PC-3 (cell line): ENCODE results near the gene GTF2E1.

ENCODE experiments used
- EZH2 ChIP-seq: fragments of 300-600 bp; sonication (generic); IDR thresholded peaks from one replicate; pipeline ENCODE4 v1.6.1; 2017; ENCODE audit warnings: antibody characterized with exemption, mild to moderate bottlenecking, low read length; ENCODE audit not compliant: unreplicated experiment
- EZH2phosphoT487 ChIP-seq: fragments of 300-600 bp; sonication (generic); IDR thresholded peaks from 2 replicates; pipeline ENCODE4 v1.6.1; 2018; ENCODE audit warnings: mild to moderate bottlenecking, antibody characterized with exemption, low read length, borderline replicate concordance
- TF ChIP-seq, protein P1 (sequence below): fragments of 300-600 bp; sonication (generic); conservative IDR thresholded peaks from 2 replicates; pipeline ENCODE4 v1.5.1; 2017; ENCODE audit warnings: antibody characterized with exemption, low read depth, mild to moderate bottlenecking, low read length

DNA sequence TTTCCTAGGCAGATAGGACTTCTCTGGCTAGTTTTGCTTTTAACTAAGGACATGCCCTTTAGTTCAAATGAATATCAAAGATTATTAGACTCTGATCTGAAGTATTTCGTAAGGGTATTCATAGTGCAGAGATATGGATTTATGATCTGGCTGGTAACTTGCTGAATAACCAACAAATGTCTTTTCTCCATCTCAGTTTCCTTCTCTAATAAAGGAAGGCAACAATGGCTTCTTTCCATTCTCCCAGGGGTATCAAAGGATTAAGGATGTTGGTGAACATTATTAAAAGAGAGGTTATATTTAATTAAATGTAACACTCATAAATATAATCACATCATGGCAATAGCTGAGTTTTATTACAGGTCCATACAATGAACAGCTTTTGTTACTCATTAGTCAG, 86.3 kb downstream of the GTF2E1 start:
- TF ChIP-seq, protein P1, sequence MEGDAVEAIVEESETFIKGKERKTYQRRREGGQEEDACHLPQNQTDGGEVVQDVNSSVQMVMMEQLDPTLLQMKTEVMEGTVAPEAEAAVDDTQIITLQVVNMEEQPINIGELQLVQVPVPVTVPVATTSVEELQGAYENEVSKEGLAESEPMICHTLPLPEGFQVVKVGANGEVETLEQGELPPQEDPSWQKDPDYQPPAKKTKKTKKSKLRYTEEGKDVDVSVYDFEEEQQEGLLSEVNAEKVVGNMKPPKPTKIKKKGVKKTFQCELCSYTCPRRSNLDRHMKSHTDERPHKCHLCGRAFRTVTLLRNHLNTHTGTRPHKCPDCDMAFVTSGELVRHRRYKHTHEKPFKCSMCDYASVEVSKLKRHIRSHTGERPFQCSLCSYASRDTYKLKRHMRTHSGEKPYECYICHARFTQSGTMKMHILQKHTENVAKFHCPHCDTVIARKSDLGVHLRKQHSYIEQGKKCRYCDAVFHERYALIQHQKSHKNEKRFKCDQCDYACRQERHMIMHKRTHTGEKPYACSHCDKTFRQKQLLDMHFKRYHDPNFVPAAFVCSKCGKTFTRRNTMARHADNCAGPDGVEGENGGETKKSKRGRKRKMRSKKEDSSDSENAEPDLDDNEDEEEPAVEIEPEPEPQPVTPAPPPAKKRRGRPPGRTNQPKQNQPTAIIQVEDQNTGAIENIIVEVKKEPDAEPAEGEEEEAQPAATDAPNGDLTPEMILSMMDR = no peak
- no peak for TF ChIP-seq EZH2phosphoT487
- TF ChIP-seq EZH2 = no peak
